Measurements from ENCODE around the gene DELE1. TPM values are rescaled to one million over a fixed set of nuclear protein-coding genes. Genes with fewer than 3 reads are reported as not detected.

Gene DELE1
- polyA plus RNA-seq, 1 experiment, result 54.7 TPM

DNA sequence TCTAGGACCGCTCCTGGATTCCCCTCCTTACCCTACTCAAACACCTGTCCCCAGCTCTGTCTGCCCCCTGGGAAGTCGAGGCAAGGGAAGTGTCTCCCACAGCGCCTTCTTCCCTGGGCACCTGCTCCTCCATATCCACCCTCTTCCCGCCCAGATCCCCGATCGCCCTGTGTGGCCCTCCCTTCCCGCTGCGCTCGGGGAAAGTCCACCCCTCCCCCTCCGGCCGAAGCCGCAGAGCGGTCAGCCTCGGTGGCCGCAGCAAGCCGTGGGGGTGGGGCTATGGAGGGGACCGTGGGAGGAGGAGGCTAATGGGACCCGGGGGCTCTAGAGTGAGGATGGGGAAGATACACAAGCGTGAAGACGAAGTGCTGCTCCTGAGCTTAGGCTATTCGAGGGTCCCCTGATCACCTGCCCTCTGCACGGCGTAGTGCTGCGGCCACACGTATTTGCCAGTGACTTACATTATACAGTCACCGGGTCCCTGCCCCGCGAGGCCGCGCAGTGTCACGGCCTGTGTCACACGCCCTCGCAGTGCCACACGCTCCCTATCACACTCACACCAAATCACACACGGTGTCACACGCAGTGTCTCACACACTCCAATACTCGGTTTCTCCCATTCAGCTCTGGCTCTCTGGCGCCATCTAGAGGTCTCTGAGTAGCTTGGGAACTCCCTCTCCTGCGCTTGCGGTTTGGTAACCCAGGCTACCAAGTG, 44.8 kb upstream of the DELE1 start:
- peaks cover 80% of the 10 kb centered on the region for H3K27me3 ChIP-seq (ENCODE audit: control insufficient read depth, insufficient read depth, low read length)
- no peak overlapping the region for H3K27ac ChIP-seq (ENCODE audit: low read depth, low read length)
- ChIA-PET CTCF (interaction anchor here (0.5 to 8.6 kb wide), 51 partner anchors 8 to 287 kb away, joined by 3 to 169 read pairs (median 4); no protein-coding TSS in a partner anchor), POLR2A (interaction anchor here (0.6 to 1.0 kb wide), 2 partner anchors 187 to 191 kb away, joined by 3 read pairs; no protein-coding TSS in a partner anchor)
- DNase-seq (ENCODE audit: low read depth, low spot score), result peak; percentile 46
- H3K4me3 ChIP-seq (ENCODE audit: low read depth, low read length), result peak overlapping the region; percentile 39
- H3K9me3 ChIP-seq (ENCODE audit: control insufficient read depth, insufficient read depth, low read length), result no peaks in the 10 kb centered on the region; the same call in 1 of the 2 replicates
- TF ChIP-seq, protein P1, sequence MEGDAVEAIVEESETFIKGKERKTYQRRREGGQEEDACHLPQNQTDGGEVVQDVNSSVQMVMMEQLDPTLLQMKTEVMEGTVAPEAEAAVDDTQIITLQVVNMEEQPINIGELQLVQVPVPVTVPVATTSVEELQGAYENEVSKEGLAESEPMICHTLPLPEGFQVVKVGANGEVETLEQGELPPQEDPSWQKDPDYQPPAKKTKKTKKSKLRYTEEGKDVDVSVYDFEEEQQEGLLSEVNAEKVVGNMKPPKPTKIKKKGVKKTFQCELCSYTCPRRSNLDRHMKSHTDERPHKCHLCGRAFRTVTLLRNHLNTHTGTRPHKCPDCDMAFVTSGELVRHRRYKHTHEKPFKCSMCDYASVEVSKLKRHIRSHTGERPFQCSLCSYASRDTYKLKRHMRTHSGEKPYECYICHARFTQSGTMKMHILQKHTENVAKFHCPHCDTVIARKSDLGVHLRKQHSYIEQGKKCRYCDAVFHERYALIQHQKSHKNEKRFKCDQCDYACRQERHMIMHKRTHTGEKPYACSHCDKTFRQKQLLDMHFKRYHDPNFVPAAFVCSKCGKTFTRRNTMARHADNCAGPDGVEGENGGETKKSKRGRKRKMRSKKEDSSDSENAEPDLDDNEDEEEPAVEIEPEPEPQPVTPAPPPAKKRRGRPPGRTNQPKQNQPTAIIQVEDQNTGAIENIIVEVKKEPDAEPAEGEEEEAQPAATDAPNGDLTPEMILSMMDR (IDR thresholded peaks at IDR 0.05; ENCODE audit: low read depth, low read length), result peak; percentile 99

DNA sequence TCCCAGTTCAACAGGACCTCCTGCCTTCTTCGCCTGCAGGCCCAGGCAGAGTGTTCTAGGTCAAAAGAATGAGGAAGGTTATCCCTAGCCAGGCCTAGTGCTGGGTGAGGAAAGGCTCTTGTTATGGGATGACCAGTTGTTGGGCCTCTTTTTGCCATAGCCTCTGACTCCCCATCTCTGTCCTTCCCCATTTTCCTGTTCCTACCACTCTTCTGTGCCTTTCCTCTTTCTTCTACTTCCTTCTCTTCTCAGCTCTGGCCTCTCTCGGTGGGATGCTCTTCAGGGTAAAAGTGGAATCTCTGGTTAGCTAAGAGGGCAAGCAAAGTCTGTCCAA, 44.3 kb upstream of the DELE1 start:
- Histone ChIP-seq H3K9me3 (ENCODE audit: control insufficient read depth, insufficient read depth, low read length) (no peaks in the 10 kb centered on the region; the same call in 1 of the 2 replicates), H3K27me3 (ENCODE audit: control insufficient read depth, insufficient read depth, low read length) (peaks cover 80% of the 10 kb centered on the region), H3K4me3 (ENCODE audit: low read depth, low read length) (no peak overlapping the region), H3K27ac (ENCODE audit: low read depth, low read length) (no peak overlapping the region)
- ChIA-PET CTCF (interaction anchor here (0.6 to 8.6 kb wide), 43 partner anchors 8 to 287 kb away, joined by 3 to 169 read pairs (median 4); no protein-coding TSS in a partner anchor), POLR2A (interaction anchor here (1.0 kb wide), 1 partner anchor 187 kb away, joined by 3 read pairs; no protein-coding TSS in a partner anchor)
- DNase-seq (ENCODE audit: low read depth, low spot score), result no peak
- TF ChIP-seq, protein P1 (IDR thresholded peaks at IDR 0.05; ENCODE audit: low read depth, low read length), result no peak

DNA sequence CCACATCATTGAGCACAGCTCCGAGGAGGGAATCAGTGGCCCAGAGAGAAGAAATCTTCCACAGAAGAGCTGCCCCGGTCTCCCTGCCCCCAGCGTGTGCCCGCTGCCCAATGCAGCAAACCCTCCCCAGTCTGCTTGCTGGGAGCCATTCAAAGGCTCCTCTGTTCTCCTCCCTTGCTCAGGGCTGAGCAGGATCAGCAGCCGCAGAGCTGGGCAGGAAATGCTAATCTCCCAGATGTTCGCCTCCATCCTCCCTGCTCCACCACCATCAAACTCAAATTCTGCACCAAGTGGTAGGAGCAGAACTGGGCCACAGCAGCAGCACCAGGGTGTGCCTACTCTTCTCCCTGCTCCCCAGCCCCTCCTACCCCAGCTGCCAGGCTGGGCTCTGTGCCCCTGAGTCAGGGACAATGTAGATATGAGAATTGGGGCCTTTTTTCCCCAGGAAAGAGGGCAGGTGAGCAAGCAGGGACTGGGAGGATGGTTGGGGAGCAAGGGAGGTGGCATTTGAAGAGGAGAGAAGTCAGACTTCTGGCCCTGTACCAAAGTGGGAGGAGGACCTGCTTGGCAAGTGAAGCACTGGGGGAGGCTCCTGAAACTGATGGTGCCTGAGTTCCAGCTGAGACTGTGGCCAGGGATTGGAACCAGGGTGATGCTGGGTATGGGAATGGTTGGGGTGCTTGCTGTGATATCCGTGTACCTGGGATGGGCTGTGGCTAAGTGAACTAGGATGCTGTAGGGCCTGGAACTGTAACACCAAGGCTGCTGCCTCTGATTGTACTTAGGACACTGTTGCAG, 43.5 kb upstream of the DELE1 start:
- no peaks in the 10 kb centered on the region; the same call in 1 of the 2 replicates for H3K9me3 ChIP-seq (ENCODE audit: control insufficient read depth, insufficient read depth, low read length)
- TF ChIP-seq, protein P1 (IDR thresholded peaks at IDR 0.05; ENCODE audit: low read depth, low read length), result no peak
- ChIA-PET POLR2A (no interaction called here), CTCF (interaction anchor here (0.5 to 8.6 kb wide), 33 partner anchors 8 to 227 kb away, joined by 3 to 169 read pairs (median 5); no protein-coding TSS in a partner anchor)
- H3K4me3 ChIP-seq (ENCODE audit: low read depth, low read length), result no peak overlapping the region
- H3K27me3 ChIP-seq (ENCODE audit: control insufficient read depth, insufficient read depth, low read length), result peaks cover 79% of the 10 kb centered on the region
- H3K27ac ChIP-seq (ENCODE audit: low read depth, low read length), result no peak overlapping the region
- no peak for DNase-seq (ENCODE audit: low read depth, low spot score)

DNA sequence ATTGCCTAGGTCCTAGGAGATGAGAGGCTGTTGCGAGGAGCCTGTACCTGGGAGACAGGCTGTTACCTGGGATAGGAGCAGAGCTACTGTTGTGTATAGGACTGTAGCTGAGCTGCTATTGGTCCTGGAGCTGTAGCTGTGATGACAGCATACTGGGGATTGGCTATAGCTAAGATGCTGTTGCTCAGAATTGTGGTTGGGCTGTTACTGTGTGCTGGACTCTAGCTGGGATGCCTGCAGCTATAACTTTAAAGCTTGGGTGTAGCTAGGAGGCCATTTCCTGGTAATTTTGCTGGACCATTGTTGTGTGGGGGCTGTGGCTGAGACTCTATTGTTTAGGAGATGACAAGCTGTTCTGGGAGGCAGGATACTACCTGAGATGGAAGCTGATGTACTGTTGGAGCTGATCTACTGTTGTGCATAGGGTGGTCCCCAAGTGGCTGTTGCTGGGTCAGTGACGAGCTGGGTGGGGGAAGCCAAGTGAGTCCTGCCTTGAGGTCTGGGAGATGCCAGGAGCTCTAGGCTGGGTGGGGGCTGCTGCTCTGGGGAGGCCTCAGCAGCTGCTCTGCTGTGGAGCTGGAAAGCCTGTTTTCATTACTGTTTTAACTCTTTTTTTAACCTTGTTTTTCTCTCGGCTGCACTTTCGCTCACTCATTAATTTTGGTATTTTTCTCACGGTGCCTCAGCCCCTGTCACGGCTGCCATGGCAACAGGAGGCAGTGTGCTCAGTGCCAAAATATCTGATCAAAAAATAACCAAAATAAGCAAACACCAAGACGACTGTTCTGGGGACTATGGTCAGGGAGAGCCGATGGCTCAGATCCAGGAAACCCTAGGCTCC, 42.5 kb upstream of the DELE1 start:
- DNase-seq (ENCODE audit: low read depth, low spot score), result no peak
- Histone ChIP-seq H3K9me3 (ENCODE audit: control insufficient read depth, insufficient read depth, low read length) (no peaks in the 10 kb centered on the region; the same call in 1 of the 2 replicates), H3K4me3 (ENCODE audit: low read depth, low read length) (no peak overlapping the region), H3K27me3 (ENCODE audit: control insufficient read depth, insufficient read depth, low read length) (peaks cover 71% of the 10 kb centered on the region), H3K27ac (ENCODE audit: low read depth, low read length) (no peak overlapping the region)
- TF ChIP-seq, protein P1 (IDR thresholded peaks at IDR 0.05; ENCODE audit: low read depth, low read length), result no peak
- CTCF ChIA-PET, result interaction anchor here (0.5 to 8.6 kb wide), 10 partner anchors 10 to 217 kb away, joined by 3 to 169 read pairs (median 5); no protein-coding TSS in a partner anchor
- POLR2A ChIA-PET, result interaction anchor here (0.6 kb wide), 1 partner anchor 11 kb away, joined by 3 read pairs; no protein-coding TSS in a partner anchor
